HG02610 (cell line): ENCODE data around the gene NDUFAF3.
A peak's percentile ranks its signal among the peaks of the same experiment; 100 is the strongest.
"Not testable (repeated sequence)": the region's sequence is repeated elsewhere in the genome, so short reads cannot be mapped to it uniquely, and the experiment has no call there.

Source experiments
- ATAC-seq: cut with Tn5 transposase; IDR thresholded peaks from one replicate; pipeline ENCODE4 v1.9.1; 2021; ENCODE audit warnings: mild to moderate bottlenecking, moderate library complexity; ENCODE audit not compliant: unreplicated experiment

Gene NDUFAF3

DNA sequence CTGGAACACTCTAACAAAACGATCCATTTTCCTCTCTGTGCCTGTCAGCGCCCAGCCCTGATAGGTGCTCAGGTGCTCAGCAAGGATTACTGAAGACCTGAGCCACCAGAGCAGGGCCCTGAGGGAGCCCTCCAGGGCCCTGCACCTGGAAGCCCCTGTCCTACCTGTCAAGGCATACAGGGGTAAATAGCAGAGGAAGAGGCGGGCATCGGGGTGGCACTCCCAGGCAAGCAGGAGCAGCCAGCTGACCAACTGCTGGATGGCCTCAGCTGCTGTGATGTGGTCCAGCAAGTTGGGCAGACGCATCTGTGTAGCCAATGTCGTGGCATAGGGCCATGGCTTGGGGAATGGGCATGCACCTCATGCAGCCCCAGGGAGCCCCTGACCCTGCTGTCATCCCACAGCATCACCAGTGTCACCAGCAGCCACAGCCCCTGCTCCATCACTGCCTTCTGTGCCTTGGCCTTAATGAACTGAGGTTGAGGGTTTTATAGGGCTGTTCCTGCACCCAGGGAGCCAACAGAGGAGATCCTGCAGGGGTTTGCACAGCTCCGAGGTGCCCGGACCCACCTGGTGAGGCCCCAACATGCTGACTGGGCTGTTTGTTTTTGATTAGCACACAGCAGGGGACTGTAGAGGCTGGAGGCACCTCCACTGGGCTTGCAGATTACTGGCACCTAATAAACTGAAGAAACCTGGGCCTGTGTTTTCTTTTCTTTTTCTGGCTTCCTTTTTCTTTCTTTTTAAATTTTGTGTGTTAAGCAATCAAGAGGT is 22.6 kb upstream of the NDUFAF3 start:
- no peak for ATAC-seq

GRCh38 chr3:49001155-49001554 is 20.8 kb upstream of the NDUFAF3 start:
- ATAC-seq: no peak

DNA sequence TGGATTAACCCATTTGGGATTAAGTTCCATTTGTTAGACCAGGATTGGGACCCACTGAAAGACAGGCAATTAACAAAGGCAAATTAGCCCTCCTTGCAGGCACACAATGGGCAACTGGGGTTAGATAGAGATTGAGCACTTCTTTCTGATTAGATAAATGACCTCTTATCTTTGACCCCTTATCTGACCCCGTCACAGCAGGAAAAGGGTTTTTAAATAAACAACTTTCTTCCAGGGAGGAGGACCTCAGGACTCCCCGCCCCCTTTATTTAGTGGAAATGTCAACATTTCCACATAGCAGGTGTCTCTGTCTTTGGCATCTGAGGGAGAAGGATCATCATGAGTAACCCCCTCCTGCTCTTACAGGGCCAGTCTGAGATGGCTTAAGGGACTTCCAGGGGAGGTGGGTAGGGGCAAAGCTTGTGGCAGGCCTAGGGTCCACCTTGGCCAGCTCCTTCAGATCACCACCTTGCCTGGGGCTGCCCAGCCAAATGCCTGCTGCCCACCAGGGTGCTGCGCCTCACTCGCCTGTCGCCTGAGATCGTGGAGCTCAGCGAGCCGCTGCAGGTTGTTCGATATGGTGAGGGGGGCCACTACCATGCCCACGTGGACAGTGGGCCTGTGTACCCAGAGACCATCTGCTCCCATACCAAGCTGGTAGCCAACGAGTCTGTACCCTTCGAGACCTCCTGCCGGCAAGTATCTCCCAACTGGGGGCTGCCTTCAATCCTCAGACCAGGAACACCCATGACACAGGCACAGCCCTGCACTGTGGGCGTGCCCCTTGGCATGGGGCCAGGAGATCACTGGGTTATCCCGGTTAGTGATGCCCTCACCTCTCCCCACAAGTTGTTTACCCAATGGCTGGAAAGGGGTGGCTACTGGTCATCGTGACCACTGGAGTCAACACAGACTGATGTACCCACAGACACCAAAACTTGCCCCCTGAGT is 17.3 kb upstream of the NDUFAF3 start:
- no peak for ATAC-seq

GRCh38 chr3:49005303-49005680 is 16.6 kb upstream of the NDUFAF3 start:
- no peak for ATAC-seq

- no peak for ATAC-seq
Observed at GRCh38 chr3:49005998-49006397, 15.9 kb upstream of the NDUFAF3 start.

DNA sequence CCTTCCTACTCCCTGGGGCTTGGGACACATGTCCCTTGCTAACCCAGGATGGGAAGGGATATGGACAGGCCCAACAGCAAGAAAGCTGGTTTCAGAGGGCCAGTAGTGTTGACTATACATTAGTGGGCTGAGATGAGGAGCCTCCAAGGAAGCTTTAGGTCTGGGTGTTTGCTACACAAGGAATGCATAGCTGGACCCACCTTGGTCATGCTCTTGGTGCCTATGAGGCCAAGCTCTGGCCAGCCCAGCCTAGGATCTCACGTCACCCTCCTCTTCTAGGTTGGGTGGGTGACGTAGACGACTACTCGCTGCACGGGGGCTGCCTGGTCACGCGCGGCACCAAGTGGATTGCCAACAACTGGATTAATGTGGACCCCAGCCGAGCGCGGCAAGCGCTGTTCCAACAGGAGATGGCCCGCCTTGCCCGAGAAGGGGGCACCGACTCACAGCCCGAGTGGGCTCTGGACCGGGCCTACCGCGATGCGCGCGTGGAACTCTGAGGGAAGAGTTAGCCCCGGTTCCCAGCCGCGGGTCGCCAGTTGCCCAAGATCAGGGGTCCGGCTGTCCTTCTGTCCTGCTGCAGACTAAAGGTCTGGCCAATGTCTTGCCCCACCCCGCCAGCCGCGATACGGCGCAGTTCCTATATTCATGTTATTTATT is 15.4 kb upstream of the NDUFAF3 start:
- no peak for ATAC-seq

- peak; percentile 87 for ATAC-seq
Observed at GRCh38 chr3:49007068-49007770, 14.7 kb upstream of the NDUFAF3 start, which contains the start of gene WDR6. WDR6 (plus strand) TSS chr3:49007391; CDS start chr3:49007432, 41 bp downstream.

DNA sequence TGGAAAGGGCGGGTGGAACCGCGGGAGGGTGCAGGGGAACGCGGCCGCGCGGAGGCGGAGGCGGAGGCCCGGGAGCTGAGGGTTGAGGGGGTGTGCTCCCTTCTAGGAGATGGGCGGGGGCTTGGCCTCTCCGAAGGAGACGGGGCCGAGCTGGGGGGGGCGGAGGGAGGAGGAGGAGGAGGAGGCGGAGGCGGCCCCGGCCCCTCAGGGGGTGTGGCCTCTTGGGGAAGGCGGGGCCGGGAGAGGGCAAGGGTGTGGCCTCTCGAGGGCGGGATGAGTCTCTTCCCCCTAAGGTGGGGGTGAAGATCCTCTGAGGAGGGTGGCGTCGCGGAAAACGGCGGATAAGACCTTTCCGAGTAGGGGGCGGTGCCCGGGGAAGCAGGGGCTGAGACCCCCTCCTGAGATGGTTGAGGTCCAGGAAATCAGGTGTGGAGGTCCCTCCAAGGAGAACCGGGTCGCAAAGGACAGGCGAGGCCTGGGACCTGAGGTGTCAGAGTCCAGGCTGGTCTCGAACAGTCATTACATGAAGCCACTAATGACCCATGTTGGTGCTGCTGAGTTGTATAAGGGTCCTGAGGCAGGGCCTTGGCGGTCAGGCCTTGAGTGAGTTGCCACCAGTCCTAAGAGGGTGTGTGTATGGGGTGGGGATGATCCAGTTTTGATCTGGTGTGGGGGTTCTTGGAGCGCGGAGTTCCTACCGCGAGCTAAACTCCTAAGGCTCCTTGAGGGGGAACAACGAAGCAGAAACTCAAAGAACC is 14.0 kb upstream of the NDUFAF3 start:
- ATAC-seq: peak; percentile 41

GRCh38 chr3:49008627-49009026 is 13.3 kb upstream of the NDUFAF3 start:
- ATAC-seq: not testable (repeated sequence)

- ATAC-seq: no peak
Observed at GRCh38 chr3:49009396-49009795, 12.5 kb upstream of the NDUFAF3 start.

- ATAC-seq: no peak
Observed at GRCh38 chr3:49012441-49013017, 9.4 kb upstream of the NDUFAF3 start.

DNA sequence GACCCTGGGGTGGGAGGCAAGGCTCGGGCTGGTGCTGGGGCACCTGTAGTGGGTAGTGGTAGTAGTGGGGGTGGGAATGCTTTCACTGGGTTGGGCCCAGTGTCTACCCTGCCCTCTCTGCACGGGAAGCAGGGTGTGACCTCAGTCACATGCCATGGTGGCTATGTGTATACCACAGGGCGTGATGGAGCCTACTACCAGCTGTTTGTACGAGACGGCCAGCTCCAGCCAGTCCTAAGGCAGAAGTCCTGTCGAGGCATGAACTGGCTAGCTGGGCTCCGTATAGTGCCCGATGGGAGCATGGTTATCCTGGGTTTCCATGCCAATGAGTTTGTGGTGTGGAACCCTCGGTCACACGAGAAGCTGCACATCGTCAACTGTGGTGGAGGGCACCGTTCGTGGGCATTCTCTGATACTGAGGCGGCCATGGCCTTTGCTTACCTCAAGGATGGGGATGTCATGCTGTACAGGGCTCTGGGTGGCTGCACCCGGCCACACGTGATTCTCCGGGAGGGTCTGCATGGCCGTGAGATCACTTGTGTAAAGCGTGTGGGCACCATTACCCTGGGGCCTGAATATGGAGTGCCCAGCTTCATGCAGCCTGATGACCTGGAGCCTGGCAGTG is 8.7 kb upstream of the NDUFAF3 start:
- ATAC-seq: no peak

- no peak for ATAC-seq
Observed at GRCh38 chr3:49013738-49014660, 7.9 kb upstream of the NDUFAF3 start.

GRCh38 chr3:49015072-49015471 is 6.8 kb upstream of the NDUFAF3 start:
- ATAC-seq: no peak

DNA sequence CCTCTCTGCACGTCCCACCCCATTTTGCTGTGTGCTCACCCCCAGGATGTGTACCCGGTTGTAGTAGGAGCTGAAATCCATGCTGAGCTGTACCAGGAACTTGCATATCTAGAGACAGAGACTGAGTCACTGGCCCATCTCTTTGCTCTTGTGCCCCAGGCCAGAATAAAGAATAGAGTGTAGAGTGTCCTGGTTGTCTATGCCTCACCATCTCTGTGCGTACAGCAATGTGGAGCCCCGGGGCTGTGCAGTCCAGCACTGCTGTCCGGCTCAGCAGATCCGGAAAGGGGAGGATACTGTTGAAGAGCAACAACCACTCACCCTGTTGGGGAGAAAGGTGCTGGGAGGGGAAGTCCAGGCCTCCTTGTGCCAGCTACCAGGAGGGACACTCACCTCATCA is 6.2 kb upstream of the NDUFAF3 start:
- no peak for ATAC-seq

DNA sequence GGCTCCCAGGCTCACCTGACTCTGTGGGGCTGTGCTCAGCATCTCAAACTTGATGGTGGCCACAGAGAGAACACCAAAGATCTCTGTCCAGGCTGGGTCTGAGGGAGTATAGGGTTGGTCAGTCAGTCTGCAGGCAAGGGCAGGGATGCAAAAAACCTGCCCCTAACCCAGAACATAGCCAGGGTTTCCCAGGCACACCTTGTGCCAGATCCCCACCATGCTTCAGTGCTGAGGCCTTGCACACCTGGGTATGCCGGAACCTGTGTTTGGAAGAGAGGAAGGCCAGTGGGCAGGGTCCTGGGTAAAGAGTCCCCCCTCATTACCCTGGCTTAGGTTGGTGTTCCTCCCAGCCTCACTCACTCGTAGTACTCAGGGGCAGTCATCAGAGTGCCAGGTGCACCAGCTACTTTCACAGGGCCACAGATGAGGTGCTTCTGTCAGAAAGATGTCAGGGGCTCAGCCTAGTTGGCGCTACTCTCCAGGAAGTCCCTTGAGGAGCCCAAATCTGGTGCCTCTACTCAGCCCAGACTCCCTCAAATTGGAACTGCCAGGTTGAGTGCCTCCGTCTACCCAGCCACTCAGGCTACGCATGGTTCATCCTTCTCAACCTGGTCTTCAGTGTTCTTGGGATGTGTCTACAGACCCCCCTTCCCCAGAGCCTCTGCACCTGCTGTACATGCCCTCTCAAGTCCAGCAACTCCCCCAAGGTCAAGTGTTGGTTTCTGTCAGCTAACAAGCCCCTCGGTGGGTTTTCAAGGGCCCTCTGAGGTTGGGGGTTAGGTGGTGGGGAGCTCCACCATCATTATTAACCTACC is 5.3 kb upstream of the NDUFAF3 start:
- no peak for ATAC-seq

DNA sequence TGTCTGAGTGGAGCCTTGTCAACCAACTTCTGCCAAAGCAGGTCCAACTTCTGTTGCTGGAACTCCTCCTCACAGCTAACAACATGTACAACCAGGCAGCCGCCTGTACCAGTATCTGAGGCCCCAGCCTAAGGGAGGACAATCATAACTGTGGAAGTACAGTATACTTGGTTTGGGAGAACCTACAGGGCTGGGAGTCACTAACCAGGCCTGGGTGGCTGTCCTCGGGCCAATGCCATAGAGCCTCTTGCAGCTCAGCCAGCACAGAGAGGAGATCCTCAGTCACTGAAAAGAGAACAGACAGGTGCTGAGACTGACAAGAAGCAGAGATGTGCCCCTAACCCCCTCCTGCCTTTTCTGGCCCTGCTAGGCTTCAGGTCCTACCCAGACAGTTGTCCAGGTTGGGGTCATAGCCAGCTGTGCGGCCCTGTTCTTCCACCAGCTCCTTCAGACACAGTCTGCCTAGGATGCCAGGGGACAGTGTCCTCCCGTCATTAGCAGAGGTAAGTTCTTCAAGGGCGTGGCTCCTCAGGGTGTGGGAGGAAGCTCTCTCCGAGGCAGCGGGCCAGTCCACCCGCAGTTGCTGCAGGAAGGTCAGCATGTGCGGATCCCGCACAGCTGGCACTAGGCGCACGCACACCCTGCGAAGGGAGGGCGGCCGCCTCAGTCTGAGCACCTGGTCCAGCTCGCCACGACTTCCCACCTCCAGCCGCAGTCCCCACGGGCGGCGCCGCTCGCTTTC is 4.5 kb upstream of the NDUFAF3 start:
- no peak for ATAC-seq
